Chondrocyte (in vitro differentiated cells): ENCODE results near the gene KRT85. TPM values are rescaled to one million over a fixed set of nuclear protein-coding genes. Genes with fewer than 3 reads are reported as not detected.
"Not testable (repeated sequence)": the region's sequence is repeated elsewhere in the genome, so short reads cannot be mapped to it uniquely, and the experiment has no call there.

ENCODE experiments used
- DNase-seq: peaks from one replicate; pipeline ENCODE4 v3.0.0; 2021; ENCODE audit warnings: mixed read lengths, low spot score
- H3K27ac Mint-ChIP-seq: one replicate; pipeline ENCODE4 v1.8.0; 2021; ENCODE audit warnings: mild to moderate bottlenecking, moderate library complexity, mixed read lengths; ENCODE audit not compliant: unreplicated experiment
- H3K27me3 Mint-ChIP-seq: 2 replicates; pipeline ENCODE4 v1.8.0; 2021; ENCODE audit warnings: low read depth, mixed read lengths
- H3K36me3 Mint-ChIP-seq: 2 replicates; pipeline ENCODE4 v1.8.0; 2021; ENCODE audit warnings: low read depth, mixed read lengths
- H3K4me1 Mint-ChIP-seq: 2 replicates; pipeline ENCODE4 v1.8.0; 2021; ENCODE audit warnings: low read depth, mild to moderate bottlenecking, mixed read lengths
- H3K4me3 Mint-ChIP-seq: one replicate; pipeline ENCODE4 v1.8.0; 2021; ENCODE audit warnings: mild to moderate bottlenecking, moderate library complexity, mixed read lengths; ENCODE audit not compliant: unreplicated experiment
- H3K9me3 Mint-ChIP-seq: 2 replicates; pipeline ENCODE4 v1.8.0; 2021; ENCODE audit warnings: low read depth, mixed read lengths
- CTCF ChIP-seq: fragments of 200-600 bp; sonication (generic); IDR thresholded peaks from 2 replicates; pipeline ENCODE4 v1.5.0; 2021; ENCODE audit warnings: antibody characterized with exemption, mild to moderate bottlenecking, moderate library complexity
- total RNA-seq: library from RNA; stranded (reverse); gene quantifications from 3 replicates; pipeline ENCODE4 v1.2.1, GENCODE V29; 2021

KRT85 gene
- total RNA-seq, 1 donor from 2014 or later, result not detected

DNA sequence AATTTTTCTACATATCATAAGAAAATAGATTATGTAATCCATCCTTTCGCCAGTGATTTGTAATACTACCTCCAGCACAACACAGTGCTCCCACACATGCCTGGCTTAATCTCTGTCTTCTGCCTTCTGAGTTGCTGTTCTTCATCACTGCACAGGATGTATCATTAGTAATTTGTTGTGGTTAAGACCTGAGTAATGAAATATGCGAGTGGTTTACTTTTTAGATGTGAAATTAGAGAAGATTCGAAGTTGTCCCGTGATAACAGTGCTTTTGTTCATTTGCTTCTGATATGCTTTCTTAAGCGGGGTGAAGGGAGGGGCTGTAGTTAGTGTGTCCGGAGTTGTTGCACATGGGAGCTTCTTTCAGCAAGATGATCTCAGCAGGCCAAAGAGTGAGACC, 18.1 kb downstream of the KRT85 start:
- Mint-ChIP-seq H3K36me3 (no peaks in the 10 kb centered on the region), H3K27me3 (peaks cover 36% of the 10 kb centered on the region), H3K4me3 (no peak overlapping the region), H3K27ac (no peak overlapping the region), H3K9me3 (no peaks in the 10 kb centered on the region), H3K4me1 (peaks cover 7% of the 10 kb centered on the region)
- TF ChIP-seq CTCF, result no peak
- DNase-seq, result no peak

GRCh38 chr12:52347551-52348510, 19.4 kb downstream of the KRT85 start:
- peaks cover 5% of the 10 kb centered on the region for H3K4me1 Mint-ChIP-seq
- peaks cover 3% of the 10 kb centered on the region for H3K9me3 Mint-ChIP-seq
- TF ChIP-seq CTCF, result no peak
- no peak overlapping the region for H3K27ac Mint-ChIP-seq
- peaks cover 28% of the 10 kb centered on the region for H3K27me3 Mint-ChIP-seq
- H3K36me3 Mint-ChIP-seq, result no peaks in the 10 kb centered on the region
- no peak for DNase-seq
- no peak overlapping the region for H3K4me3 Mint-ChIP-seq

GRCh38 chr12:52347016-52347415, 20.3 kb downstream of the KRT85 start:
- H3K4me1 Mint-ChIP-seq, result peaks cover 5% of the 10 kb centered on the region
- peaks cover 21% of the 10 kb centered on the region for H3K27me3 Mint-ChIP-seq
- peaks cover 3% of the 10 kb centered on the region for H3K9me3 Mint-ChIP-seq
- H3K4me3 Mint-ChIP-seq, result no peak overlapping the region
- H3K27ac Mint-ChIP-seq, result no peak overlapping the region
- H3K36me3 Mint-ChIP-seq, result no peaks in the 10 kb centered on the region
- TF ChIP-seq CTCF, result no peak
- DNase-seq, result no peak

GRCh38 chr12:52346593-52346992, 20.7 kb downstream of the KRT85 start:
- Mint-ChIP-seq H3K4me1 (peaks cover 5% of the 10 kb centered on the region), H3K36me3 (no peaks in the 10 kb centered on the region), H3K27ac (no peak overlapping the region), H3K27me3 (peaks cover 22% of the 10 kb centered on the region), H3K9me3 (peaks cover 3% of the 10 kb centered on the region), H3K4me3 (no peak overlapping the region)
- no peak for DNase-seq
- no peak for TF ChIP-seq CTCF

GRCh38 chr12:52345041-52345440, 22.2 kb downstream of the KRT85 start:
- not testable (repeated sequence) for H3K36me3 Mint-ChIP-seq, H3K9me3 Mint-ChIP-seq, H3K4me1 Mint-ChIP-seq, H3K27ac Mint-ChIP-seq, DNase-seq, H3K4me3 Mint-ChIP-seq
- peaks cover 22% of the 10 kb centered on the region for H3K27me3 Mint-ChIP-seq
